Caco-2 (cell line): Measurements from ENCODE around the gene SPTLC2. TPM values are rescaled to one million over a fixed set of nuclear protein-coding genes. Genes with fewer than 3 reads are reported as not detected.

Source experiments
- BruUV-seq: library from RNA; stranded (reverse); fragments of 400-500 nt; replicated peaks from 2 replicates; lab custom pipeline; 2021; lab: Mats Ljungman, UMichigan
- CTCF ChIA-PET: fragments of 300-600 bp; sonication (Branson Sonifier 250); formaldehyde crosslinking; loops from one replicate; lab custom pipeline; 2022; ENCODE audit warnings: antibody characterized with exemption; lab: Charles Lee
- POLR2A ChIA-PET: fragments of 300-600 bp; sonication (Branson Sonifier 250); formaldehyde crosslinking; loops from one replicate; lab custom pipeline; 2022; ENCODE audit warnings: antibody characterized with exemption; lab: Charles Lee
- DNase-seq, 2 experiments: peaks; one replicate each; pipeline versions ENCODE4 v3.0.0 to v3.0.0-alpha.2; 2020 to 2022
- H3K27me3 ChIP-seq: replicated peaks from 2 replicates; pipeline ENCODE4 v1.6.0; 2011; ENCODE audit warnings: low read length; ENCODE audit not compliant: control insufficient read depth, insufficient read depth
- H3K36me3 ChIP-seq: 2 replicates; pipeline ENCODE4 v1.5.1; 2011; ENCODE audit warnings: low read length; ENCODE audit not compliant: control insufficient read depth, insufficient read depth
- H3K4me1 ChIP-seq: fragments of 250-450 bp; sonication (Bioruptor Pico); 2 replicates; pipeline ENCODE4 v1.5.1; 2020; ENCODE audit warnings: mild to moderate bottlenecking
- H3K4me3 ChIP-seq: 2 replicates; pipeline ENCODE4 v1.5.1; 2011; ENCODE audit warnings: low read depth, mild to moderate bottlenecking, control low read depth, low read length
- H3K9me3 ChIP-seq: fragments of 250-450 bp; sonication (Bioruptor Pico); 2 replicates; pipeline ENCODE4 v1.5.1; 2020; ENCODE audit warnings: mild to moderate bottlenecking, moderate library complexity
- H3K27ac Mint-ChIP-seq: one replicate; pipeline ENCODE4 v1.8.0; 2022; ENCODE audit warnings: mixed read lengths; ENCODE audit not compliant: unreplicated experiment
- H3K27me3 Mint-ChIP-seq: one replicate; pipeline ENCODE4 v1.8.0; 2022; ENCODE audit warnings: mixed read lengths; ENCODE audit not compliant: insufficient read depth, unreplicated experiment
- H3K36me3 Mint-ChIP-seq: one replicate; pipeline ENCODE4 v1.8.0; 2022; ENCODE audit warnings: mild to moderate bottlenecking, mixed read lengths; ENCODE audit not compliant: insufficient read depth, unreplicated experiment
- H3K4me1 Mint-ChIP-seq: one replicate; pipeline ENCODE4 v1.8.0; 2022; ENCODE audit warnings: low read depth, mixed read lengths; ENCODE audit not compliant: unreplicated experiment
- H3K4me3 Mint-ChIP-seq: one replicate; pipeline ENCODE4 v1.8.0; 2022; ENCODE audit warnings: mild to moderate bottlenecking, moderate library complexity, mixed read lengths; ENCODE audit not compliant: unreplicated experiment
- H3K9me3 Mint-ChIP-seq: one replicate; pipeline ENCODE4 v1.8.0; 2022; ENCODE audit warnings: mixed read lengths; ENCODE audit not compliant: unreplicated experiment
- CTCF ChIP-seq, 2 experiments: fragments of 200-600 bp in 1 of 2; IDR thresholded peaks; 1 replicate in 1 of 2; 2 replicates in 1 of 2; pipeline versions ENCODE4 v1.5.1 to v1.8.0; 2011 to 2022; ENCODE audit warnings: antibody characterized with exemption in 1 of 2, control low read depth in 1 of 2, inconsistent platforms in 1 of 2, low read depth in 1 of 2, low read length in 1 of 2, mild to moderate bottlenecking in 1 of 2, moderate library complexity in 1 of 2; ENCODE audit not compliant: insufficient read depth in 1 of 2, severe bottlenecking in 1 of 2, unreplicated experiment in 1 of 2
- intact Hi-C: fragments of 100-400 bp; cut with micrococcal nuclease; formaldehyde crosslinking; loops from one replicate; pipeline ENCODE4 v1.10.0; 2022; ENCODE audit not compliant: unreplicated experiment
- total RNA-seq: library from RNA; stranded (reverse); gene quantifications from 2 replicates; pipeline ENCODE4 v1.2.3, GENCODE V29; 2022

SPTLC2 gene
- total RNA-seq, 1 experiment from 2014 or later, result 49.6 TPM

GRCh38 chr14:77579780-77580179, 36.7 kb downstream of the SPTLC2 start:
- no TSS peak for BruUV-seq
- peaks cover 5% of the 10 kb centered on the region for H3K36me3 Mint-ChIP-seq
- H3K4me1 ChIP-seq, result peaks cover 5% of the 10 kb centered on the region; the same call in 1 of the 2 replicates
- intact Hi-C loops, result no loop called here
- TF ChIP-seq CTCF (IDR thresholded peaks at IDR 0.05; ENCODE audit: insufficient read depth in 1 of 2, low read depth in 1 of 2, low read length in 1 of 2, severe bottlenecking in 1 of 2, unreplicated experiment in 1 of 2), result no peak
- H3K27me3 Mint-ChIP-seq, result no peaks in the 10 kb centered on the region
- ChIA-PET CTCF (no interaction called here), POLR2A (interaction anchor here (0.6 kb wide), 1 partner anchor 250 kb away, joined by 4 read pairs; no protein-coding TSS in a partner anchor)
- H3K27ac Mint-ChIP-seq, result no peak overlapping the region
- H3K36me3 ChIP-seq, result no peaks in the 10 kb centered on the region
- peaks cover 7% of the 10 kb centered on the region for H3K4me1 Mint-ChIP-seq
- DNase-seq, result no peak
- H3K9me3 ChIP-seq, result no peaks in the 10 kb centered on the region
- no peaks in the 10 kb centered on the region for H3K9me3 Mint-ChIP-seq
- no peak overlapping the region for H3K4me3 Mint-ChIP-seq
- H3K27me3 ChIP-seq, result no peaks in the 10 kb centered on the region
- H3K4me3 ChIP-seq, result no peak overlapping the region

- CTCF ChIA-PET, result interaction anchor here (0.6 kb wide), 1 partner anchor 11 kb away, joined by 4 read pairs; no protein-coding TSS in a partner anchor
- Mint-ChIP-seq H3K27me3 (no peaks in the 10 kb centered on the region), H3K27ac (no peak overlapping the region), H3K36me3 (peaks cover 5% of the 10 kb centered on the region), H3K4me3 (no peak overlapping the region), H3K9me3 (no peaks in the 10 kb centered on the region), H3K4me1 (peaks cover 7% of the 10 kb centered on the region)
- no peak for TF ChIP-seq CTCF (IDR thresholded peaks at IDR 0.05; ENCODE audit: insufficient read depth in 1 of 2, low read depth in 1 of 2, low read length in 1 of 2, severe bottlenecking in 1 of 2, unreplicated experiment in 1 of 2)
- no peak for DNase-seq
- no peaks in the 10 kb centered on the region for H3K27me3 ChIP-seq
- no peaks in the 10 kb centered on the region for H3K9me3 ChIP-seq
- intact Hi-C loops, result no loop called here
- no peak overlapping the region for H3K4me3 ChIP-seq
- POLR2A ChIA-PET, result no interaction called here
- peaks cover 5% of the 10 kb centered on the region; the same call in 1 of the 2 replicates for H3K4me1 ChIP-seq
- no TSS peak for BruUV-seq
- H3K36me3 ChIP-seq, result no peaks in the 10 kb centered on the region
These were observed 37.4 kb downstream of the SPTLC2 start for GRCh38 chr14:77579065-77579464.

- no peaks in the 10 kb centered on the region for H3K9me3 Mint-ChIP-seq
- Histone ChIP-seq H3K27me3 (no peaks in the 10 kb centered on the region), H3K36me3 (no peaks in the 10 kb centered on the region), H3K9me3 (no peaks in the 10 kb centered on the region), H3K4me3 (no peak overlapping the region), H3K4me1 (peaks cover 5% of the 10 kb centered on the region; the same call in 1 of the 2 replicates)
- ChIA-PET POLR2A (no interaction called here), CTCF (no interaction called here)
- peaks cover 7% of the 10 kb centered on the region for H3K4me1 Mint-ChIP-seq
- H3K27ac Mint-ChIP-seq, result no peak overlapping the region
- TF ChIP-seq CTCF (IDR thresholded peaks at IDR 0.05; ENCODE audit: insufficient read depth in 1 of 2, low read depth in 1 of 2, low read length in 1 of 2, severe bottlenecking in 1 of 2, unreplicated experiment in 1 of 2), result no peak
- H3K36me3 Mint-ChIP-seq, result peaks cover 15% of the 10 kb centered on the region
- no peak overlapping the region for H3K4me3 Mint-ChIP-seq
- intact Hi-C loops, result no loop called here
- no TSS peak for BruUV-seq
- DNase-seq, result no peak
- H3K27me3 Mint-ChIP-seq, result no peaks in the 10 kb centered on the region
These were observed 41.9 kb downstream of the SPTLC2 start for GRCh38 chr14:77574446-77575115.
